SK-N-SH (cell line): ENCODE results near the gene CFAP70.

Experiments used
- EZH2phosphoT487 ChIP-seq: fragments of 200-600 bp; sonication (generic); IDR thresholded peaks from 2 replicates; pipeline ENCODE4 v1.6.1; 2017; ENCODE audit warnings: low read depth, mixed run types, mild to moderate bottlenecking, antibody characterized with exemption, moderate library complexity, borderline replicate concordance
- FOSL2 ChIP-seq: IDR thresholded peaks from 2 replicates; pipeline ENCODE4 v1.4.0; 2012; ENCODE audit warnings: low read depth, mild to moderate bottlenecking, moderate library complexity, borderline replicate concordance
- GATA2 ChIP-seq: sonication (generic); formaldehyde crosslinking; IDR thresholded peaks from 2 replicates; pipeline ENCODE4 v1.5.0; 2020; ENCODE audit warnings: mild to moderate bottlenecking, missing genetic modification reagents
- POLR2AphosphoS5 ChIP-seq: IDR thresholded peaks from 2 replicates; pipeline ENCODE4 v1.6.1; 2012; ENCODE audit warnings: low read depth, low read length
- RCOR1 ChIP-seq: fragments of 150-350 bp; IDR thresholded peaks from 2 replicates; pipeline ENCODE4 v1.6.1; 2017; ENCODE audit warnings: antibody characterized with exemption, low read length
- RXRA ChIP-seq: IDR thresholded peaks from 2 replicates; pipeline ENCODE4 v1.4.0; 2012; ENCODE audit warnings: low read depth, mild to moderate bottlenecking, borderline replicate concordance
- SIN3A ChIP-seq: IDR thresholded peaks from 2 replicates; pipeline ENCODE4 v1.6.1; 2012; ENCODE audit warnings: low read depth, mild to moderate bottlenecking, low read length, moderate library complexity, borderline replicate concordance
- TAF1 ChIP-seq: IDR thresholded peaks from 2 replicates; pipeline ENCODE4 v1.6.1; 2012; ENCODE audit warnings: low read depth, mild to moderate bottlenecking, low read length, moderate library complexity, borderline replicate concordance
- TCF12 ChIP-seq: IDR thresholded peaks from 2 replicates; pipeline ENCODE4 v1.4.0; 2012
- TEAD4 ChIP-seq: IDR thresholded peaks from 2 replicates; pipeline ENCODE4 v1.4.0; 2012; ENCODE audit warnings: mild to moderate bottlenecking, borderline replicate concordance; ENCODE audit not compliant: insufficient read depth
- TF ChIP-seq, protein P1 (sequence below): fragments of 200-600 bp; sonication (generic); IDR thresholded peaks from 2 replicates; pipeline ENCODE4 v1.6.1; 2017; ENCODE audit warnings: antibody characterized with exemption, mild to moderate bottlenecking, moderate library complexity
- TF ChIP-seq, protein P2 (sequence below): fragments of 150-350 bp; IDR thresholded peaks from 2 replicates; pipeline ENCODE4 v1.6.1; 2017; ENCODE audit warnings: antibody characterized with exemption, low read length, low read depth, borderline replicate concordance
- TF ChIP-seq, protein P3 (sequence below): IDR thresholded peaks from 2 replicates; pipeline ENCODE4 v1.4.0; 2012; ENCODE audit warnings: low read depth, borderline replicate concordance

DNA sequence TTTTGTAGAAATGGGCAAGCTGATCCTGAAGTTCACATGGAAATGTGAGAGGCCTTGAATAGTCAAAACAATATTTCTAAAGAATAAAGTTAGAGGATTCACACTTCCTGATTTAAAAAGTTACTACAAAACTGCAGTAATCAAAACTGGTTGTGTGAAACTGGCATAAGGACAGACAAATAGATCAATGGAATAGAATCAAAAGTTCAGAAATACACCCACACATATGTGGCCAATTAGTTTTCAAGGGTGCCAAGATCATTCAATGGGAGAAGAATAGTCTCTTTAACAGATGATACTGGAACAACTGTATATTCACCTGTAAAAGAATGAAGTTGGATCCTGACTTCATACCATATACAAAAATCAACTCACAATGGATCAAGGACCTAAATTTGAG, 139.3 kb downstream of the CFAP70 start:
- TF ChIP-seq, protein P1, sequence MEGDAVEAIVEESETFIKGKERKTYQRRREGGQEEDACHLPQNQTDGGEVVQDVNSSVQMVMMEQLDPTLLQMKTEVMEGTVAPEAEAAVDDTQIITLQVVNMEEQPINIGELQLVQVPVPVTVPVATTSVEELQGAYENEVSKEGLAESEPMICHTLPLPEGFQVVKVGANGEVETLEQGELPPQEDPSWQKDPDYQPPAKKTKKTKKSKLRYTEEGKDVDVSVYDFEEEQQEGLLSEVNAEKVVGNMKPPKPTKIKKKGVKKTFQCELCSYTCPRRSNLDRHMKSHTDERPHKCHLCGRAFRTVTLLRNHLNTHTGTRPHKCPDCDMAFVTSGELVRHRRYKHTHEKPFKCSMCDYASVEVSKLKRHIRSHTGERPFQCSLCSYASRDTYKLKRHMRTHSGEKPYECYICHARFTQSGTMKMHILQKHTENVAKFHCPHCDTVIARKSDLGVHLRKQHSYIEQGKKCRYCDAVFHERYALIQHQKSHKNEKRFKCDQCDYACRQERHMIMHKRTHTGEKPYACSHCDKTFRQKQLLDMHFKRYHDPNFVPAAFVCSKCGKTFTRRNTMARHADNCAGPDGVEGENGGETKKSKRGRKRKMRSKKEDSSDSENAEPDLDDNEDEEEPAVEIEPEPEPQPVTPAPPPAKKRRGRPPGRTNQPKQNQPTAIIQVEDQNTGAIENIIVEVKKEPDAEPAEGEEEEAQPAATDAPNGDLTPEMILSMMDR = no peak
- no peak for TF ChIP-seq SIN3A
- no peak for TF ChIP-seq POLR2AphosphoS5
- no peak for TF ChIP-seq EZH2phosphoT487
- TF ChIP-seq, protein P2, sequence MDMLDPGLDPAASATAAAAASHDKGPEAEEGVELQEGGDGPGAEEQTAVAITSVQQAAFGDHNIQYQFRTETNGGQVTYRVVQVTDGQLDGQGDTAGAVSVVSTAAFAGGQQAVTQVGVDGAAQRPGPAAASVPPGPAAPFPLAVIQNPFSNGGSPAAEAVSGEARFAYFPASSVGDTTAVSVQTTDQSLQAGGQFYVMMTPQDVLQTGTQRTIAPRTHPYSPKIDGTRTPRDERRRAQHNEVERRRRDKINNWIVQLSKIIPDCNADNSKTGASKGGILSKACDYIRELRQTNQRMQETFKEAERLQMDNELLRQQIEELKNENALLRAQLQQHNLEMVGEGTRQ = no peak
- TF ChIP-seq TEAD4 = no peak
- TF ChIP-seq FOSL2 = no peak
- TF ChIP-seq, protein P3, sequence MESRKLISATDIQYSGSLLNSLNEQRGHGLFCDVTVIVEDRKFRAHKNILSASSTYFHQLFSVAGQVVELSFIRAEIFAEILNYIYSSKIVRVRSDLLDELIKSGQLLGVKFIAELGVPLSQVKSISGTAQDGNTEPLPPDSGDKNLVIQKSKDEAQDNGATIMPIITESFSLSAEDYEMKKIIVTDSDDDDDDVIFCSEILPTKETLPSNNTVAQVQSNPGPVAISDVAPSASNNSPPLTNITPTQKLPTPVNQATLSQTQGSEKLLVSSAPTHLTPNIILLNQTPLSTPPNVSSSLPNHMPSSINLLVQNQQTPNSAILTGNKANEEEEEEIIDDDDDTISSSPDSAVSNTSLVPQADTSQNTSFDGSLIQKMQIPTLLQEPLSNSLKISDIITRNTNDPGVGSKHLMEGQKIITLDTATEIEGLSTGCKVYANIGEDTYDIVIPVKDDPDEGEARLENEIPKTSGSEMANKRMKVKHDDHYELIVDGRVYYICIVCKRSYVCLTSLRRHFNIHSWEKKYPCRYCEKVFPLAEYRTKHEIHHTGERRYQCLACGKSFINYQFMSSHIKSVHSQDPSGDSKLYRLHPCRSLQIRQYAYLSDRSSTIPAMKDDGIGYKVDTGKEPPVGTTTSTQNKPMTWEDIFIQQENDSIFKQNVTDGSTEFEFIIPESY = no peak
- TF ChIP-seq GATA2 = no peak
- TF ChIP-seq TCF12 = no peak
- TF ChIP-seq TAF1 = no peak
- no peak for TF ChIP-seq RXRA
- no peak for TF ChIP-seq RCOR1
